Measurements from ENCODE around the gene TRERF1. TPM values are rescaled to one million over a fixed set of nuclear protein-coding genes. Genes with fewer than 3 reads are reported as not detected.

Gene TRERF1
- total and polyA plus RNA-seq, 2 experiments from 2014 or later: 6.4 to 8.7 TPM

DNA sequence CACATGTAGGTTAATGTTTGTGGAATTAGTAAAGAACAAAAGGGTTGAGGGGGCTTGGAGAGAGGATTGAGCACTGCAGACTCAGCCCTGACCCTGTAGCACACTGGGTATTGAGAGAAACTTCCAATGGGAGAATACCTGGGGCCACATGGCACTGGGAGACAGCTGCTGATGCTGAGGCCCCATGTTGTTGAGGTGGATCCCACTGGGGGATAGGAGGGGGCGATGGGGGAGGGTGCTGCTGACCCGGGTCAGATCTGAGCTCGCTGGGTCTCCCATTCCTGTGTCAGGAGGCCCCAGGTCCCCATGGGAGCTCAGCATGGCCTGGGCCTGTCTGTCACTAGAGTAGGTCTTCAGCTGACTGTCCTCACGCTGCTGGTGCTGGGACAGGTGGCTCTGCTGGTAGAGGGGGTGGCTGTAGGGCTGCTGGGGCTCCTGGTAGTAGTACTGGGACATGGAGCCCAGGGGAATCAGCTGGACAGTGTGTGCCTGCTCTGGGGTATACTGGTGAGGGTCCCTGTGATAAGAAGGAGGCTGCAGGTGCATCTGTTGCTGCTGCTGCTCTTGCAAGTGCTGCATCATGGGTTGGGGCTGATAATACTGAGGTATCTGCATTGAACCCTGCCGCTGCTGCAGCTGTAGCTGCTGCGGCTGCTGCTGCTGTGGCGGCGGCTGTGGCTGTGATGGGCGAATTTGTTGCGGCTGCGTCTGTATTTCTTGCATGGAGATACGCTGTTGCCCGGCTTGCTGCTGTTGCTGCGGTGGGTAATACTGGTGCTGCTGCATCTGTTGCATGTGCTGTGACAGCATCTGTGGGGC, 183.5 kb downstream of the TRERF1 start:
- Histone ChIP-seq H3K9me3 (ENCODE audit: low read depth) (no peaks in the 10 kb centered on the region), H3K27me3 (no peaks in the 10 kb centered on the region), H3K36me3 (no peaks in the 10 kb centered on the region), H3K4me3 (no peak overlapping the region), H3K27ac (no peak overlapping the region), H3K4me1 (ENCODE audit: low read depth) (no peaks in the 10 kb centered on the region)
- TF ChIP-seq, protein P1, sequence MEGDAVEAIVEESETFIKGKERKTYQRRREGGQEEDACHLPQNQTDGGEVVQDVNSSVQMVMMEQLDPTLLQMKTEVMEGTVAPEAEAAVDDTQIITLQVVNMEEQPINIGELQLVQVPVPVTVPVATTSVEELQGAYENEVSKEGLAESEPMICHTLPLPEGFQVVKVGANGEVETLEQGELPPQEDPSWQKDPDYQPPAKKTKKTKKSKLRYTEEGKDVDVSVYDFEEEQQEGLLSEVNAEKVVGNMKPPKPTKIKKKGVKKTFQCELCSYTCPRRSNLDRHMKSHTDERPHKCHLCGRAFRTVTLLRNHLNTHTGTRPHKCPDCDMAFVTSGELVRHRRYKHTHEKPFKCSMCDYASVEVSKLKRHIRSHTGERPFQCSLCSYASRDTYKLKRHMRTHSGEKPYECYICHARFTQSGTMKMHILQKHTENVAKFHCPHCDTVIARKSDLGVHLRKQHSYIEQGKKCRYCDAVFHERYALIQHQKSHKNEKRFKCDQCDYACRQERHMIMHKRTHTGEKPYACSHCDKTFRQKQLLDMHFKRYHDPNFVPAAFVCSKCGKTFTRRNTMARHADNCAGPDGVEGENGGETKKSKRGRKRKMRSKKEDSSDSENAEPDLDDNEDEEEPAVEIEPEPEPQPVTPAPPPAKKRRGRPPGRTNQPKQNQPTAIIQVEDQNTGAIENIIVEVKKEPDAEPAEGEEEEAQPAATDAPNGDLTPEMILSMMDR (IDR thresholded peaks at IDR 0.05; ENCODE audit: low read depth, low read length): no peak
- DNase-seq (ENCODE audit: low read depth in 1 of 2, low spot score in 1 of 2): no peak

DNA sequence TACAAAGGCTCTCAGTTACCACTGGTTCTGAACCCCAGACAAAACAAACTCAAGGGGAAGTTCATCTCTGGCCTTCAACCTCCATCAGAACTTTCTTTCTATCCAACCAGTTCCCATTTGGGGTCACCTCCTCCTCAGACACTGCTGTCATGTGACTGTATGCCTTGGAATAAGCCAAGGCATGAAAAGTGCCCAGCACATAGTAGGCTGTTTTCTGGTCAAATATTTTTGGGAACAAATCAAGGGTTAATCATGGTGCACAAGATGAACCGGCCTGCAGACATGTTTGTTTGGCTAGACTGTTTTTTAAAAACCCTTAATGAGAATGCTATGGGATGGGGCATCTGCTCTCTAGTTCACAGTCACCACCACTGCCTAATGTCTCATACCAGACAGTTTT, 185.2 kb downstream of the TRERF1 start:
- no peaks in the 10 kb centered on the region for H3K9me3 ChIP-seq (ENCODE audit: low read depth)
- H3K36me3 ChIP-seq: no peaks in the 10 kb centered on the region
- H3K27me3 ChIP-seq: no peaks in the 10 kb centered on the region
- H3K27ac ChIP-seq: no peak overlapping the region
- no peak for DNase-seq (ENCODE audit: low read depth in 1 of 2, low spot score in 1 of 2)
- TF ChIP-seq, protein P1 (IDR thresholded peaks at IDR 0.05; ENCODE audit: low read depth, low read length): no peak
- no peak overlapping the region for H3K4me3 ChIP-seq
- H3K4me1 ChIP-seq (ENCODE audit: low read depth): no peaks in the 10 kb centered on the region

DNA sequence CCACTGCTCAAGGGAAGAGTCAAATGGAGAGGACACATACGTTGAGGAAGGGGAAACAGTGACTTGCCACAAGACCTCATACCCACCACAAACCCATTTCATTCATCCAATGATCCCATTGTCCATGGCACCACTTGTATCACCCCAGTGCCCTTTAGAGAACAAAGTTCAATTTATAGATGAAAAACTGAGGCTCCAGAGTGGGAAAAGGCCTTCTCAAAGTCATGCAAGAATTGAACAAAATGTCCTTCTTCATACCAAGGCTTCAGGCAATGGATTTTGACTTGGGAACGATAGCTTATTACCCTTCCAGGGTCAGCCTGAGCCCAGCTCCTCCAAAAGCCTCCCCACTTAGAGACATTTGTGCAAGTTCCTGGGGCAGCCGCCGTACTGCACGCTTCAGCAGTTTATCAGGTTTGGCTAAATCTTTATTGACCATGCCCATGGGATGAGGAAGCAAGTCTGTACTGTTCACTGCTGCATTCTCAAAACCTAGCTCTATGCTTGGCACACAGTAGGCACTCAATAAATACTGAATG, 186.8 kb downstream of the TRERF1 start:
- Histone ChIP-seq H3K36me3 (no peaks in the 10 kb centered on the region), H3K4me1 (ENCODE audit: low read depth) (no peaks in the 10 kb centered on the region), H3K4me3 (no peak overlapping the region), H3K9me3 (ENCODE audit: low read depth) (no peaks in the 10 kb centered on the region), H3K27ac (no peak overlapping the region), H3K27me3 (no peaks in the 10 kb centered on the region)
- DNase-seq (ENCODE audit: low read depth in 1 of 2, low spot score in 1 of 2): no peak
- TF ChIP-seq, protein P1 (IDR thresholded peaks at IDR 0.05; ENCODE audit: low read depth, low read length): no peak

DNA sequence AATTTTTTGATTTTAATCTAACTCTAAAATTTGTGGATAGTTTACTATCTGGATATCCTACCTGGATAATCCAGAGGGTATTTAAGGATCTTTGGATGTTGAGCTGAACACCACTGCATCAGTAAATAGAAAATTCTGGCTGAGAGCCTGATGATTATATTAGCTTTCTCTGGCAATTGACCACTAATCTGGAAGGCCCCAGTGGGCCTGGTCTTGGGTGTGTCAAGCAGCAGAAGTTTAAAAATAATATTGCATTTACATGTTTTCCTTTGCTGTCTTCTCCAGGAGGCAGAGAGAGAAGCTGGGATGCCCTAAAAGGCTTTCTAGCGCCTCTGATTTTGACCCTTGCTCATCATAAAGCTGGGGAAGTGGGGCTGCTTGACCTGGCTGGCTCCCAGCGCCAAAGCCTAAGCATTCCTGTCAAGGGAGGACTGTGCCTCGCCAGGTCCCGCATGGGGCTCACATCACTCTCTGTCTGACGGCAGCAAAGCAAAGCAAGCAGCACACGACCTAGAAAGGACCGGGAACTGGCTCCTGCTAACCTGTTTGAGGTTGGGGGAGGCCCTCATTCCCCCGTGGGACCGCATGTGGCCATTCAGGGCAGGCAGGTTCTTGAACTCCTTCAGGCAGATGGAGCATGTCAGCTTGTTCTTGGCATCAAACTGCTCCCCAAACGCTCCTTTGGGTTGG, 187.4 kb downstream of the TRERF1 start:
- Histone ChIP-seq H3K4me1 (ENCODE audit: low read depth) (no peaks in the 10 kb centered on the region), H3K27ac (no peak overlapping the region), H3K4me3 (no peak overlapping the region), H3K27me3 (no peaks in the 10 kb centered on the region), H3K36me3 (no peaks in the 10 kb centered on the region), H3K9me3 (ENCODE audit: low read depth) (no peaks in the 10 kb centered on the region)
- TF ChIP-seq, protein P1 (IDR thresholded peaks at IDR 0.05; ENCODE audit: low read depth, low read length): no peak
- no peak for DNase-seq (ENCODE audit: low read depth in 1 of 2, low spot score in 1 of 2)

DNA sequence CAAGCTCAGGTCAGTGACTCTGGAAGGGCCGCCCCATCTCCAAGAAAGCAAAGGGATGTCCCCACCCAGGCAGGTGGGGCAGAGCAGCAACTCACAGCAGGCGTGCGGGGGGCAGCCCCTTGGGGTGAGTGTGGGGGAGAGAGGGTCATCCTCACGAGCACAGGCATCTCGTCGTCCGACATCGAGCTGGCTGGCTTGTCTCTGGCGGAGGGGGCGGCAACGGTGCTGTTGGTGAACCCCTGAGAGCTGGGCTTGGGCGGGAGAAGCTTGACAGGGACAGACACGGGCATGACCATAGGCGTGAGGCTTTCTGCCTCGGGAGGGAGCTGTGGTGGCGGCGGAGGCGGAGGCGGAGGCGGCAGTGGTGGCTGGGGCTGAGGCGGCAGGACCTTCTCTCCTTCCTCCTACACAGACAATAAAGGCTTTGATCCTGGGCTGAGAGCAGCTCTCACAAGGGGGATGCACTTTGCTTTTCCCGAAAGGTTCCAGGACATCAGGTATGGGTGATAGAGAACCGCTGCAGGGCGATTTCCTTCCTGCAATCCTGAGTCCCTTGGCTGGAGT, 188.5 kb downstream of the TRERF1 start:
- no peak overlapping the region for H3K4me3 ChIP-seq
- no peak for DNase-seq (ENCODE audit: low read depth in 1 of 2, low spot score in 1 of 2)
- no peaks in the 10 kb centered on the region for H3K36me3 ChIP-seq
- H3K27ac ChIP-seq: no peak overlapping the region
- H3K9me3 ChIP-seq (ENCODE audit: low read depth): no peaks in the 10 kb centered on the region
- TF ChIP-seq, protein P1 (IDR thresholded peaks at IDR 0.05; ENCODE audit: low read depth, low read length): no peak
- no peaks in the 10 kb centered on the region for H3K4me1 ChIP-seq (ENCODE audit: low read depth)
- H3K27me3 ChIP-seq: no peaks in the 10 kb centered on the region

All from cardiac muscle cell (in vitro differentiated cells and primary cell).